Endometrial microvascular endothelial cells (primary cell): Measurements from ENCODE around the gene ZNF276. TPM values are rescaled to one million over a fixed set of nuclear protein-coding genes. Genes with fewer than 3 reads are reported as not detected.

ENCODE experiments used
- in situ Hi-C: cut with HindIII; loops from 2 replicates; pipeline ENCODE4 v1.10.0; 2017; ENCODE audit warnings: low sequenced_read_pairs, low pct_unique_long_range_greater_than_20kb; ENCODE audit errors: inconsistent ontology term
- total RNA-seq: library from RNA; depleted of rRNA; stranded (reverse); fragments of >200 nt; gene quantifications from one replicate; pipeline ENCODE4 v1.2.3, GENCODE V29; 2015; ENCODE audit errors: inconsistent ontology term

ZNF276 gene
- total RNA-seq, 1 donor from 2014 or later: 24.6 TPM

DNA sequence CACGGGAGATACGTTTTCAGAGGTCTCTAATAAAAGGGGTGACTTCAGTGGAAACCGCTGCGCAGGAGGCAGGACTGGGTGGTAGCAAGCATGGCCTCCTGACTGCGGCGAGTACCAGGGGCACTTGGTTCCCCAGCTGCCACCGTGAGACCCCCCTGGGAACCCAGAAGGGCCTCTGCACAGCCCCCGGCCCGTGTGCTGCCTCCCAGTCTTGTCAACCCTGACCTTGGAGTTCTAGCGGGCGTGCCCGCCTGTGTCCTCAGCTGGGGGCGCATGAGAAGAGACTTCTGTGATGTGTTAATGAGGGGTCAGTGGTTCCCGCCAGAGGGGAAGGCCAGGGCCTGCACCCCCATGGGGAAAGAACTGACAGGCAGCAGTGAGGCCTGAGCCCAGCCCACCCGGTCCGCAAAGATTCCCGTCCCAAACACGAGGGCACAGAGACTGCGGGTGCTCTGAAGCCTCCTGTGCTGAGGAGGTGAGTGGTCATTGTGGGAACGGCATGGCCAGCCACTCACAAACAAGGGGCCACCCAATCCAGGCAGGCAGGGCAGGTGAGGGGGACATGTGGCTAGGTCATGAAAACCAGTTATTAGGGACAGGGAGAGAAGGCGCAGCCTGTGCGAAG is 9.4 kb downstream of the ZNF276 start:
- in situ Hi-C loops: no loop called here

DNA sequence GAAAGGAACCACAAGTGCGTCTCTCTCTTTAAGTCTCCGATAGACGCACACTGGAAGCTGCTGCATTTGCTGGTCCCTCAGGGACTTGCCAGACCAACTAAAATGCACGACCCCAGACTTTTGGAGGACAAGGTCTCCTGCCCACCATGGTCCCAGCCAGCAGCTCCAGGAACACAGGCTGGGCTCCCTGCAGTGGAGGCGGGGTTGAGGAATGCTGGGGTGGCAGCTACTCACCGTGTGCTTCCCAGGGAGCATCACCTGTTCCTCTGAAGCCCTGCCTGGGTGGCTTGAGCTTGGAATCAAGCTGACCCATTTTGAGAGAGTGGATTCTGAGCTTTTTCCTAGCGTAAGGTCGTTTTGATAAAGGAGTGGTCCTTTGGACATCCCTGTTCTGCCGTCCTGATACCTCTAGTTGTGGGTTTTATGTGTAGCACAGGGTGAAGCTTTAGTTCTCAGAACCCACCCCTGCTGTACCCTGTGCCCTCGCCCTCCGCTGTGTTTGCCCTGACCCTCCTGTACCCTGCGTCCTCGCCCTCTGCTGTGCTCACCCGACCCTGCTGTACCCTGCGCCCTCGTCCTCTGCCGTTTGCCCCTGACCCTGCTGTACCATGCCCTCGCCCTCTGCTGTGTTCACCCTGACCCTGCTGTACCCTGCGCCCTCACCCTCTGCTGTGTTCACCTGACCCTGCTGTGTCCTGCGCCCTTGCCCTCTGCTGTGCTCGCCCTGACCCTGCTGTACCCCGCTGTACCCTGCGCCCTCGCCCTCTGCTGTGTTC is 11.0 kb downstream of the ZNF276 start:
- in situ Hi-C loops: no loop called here

GRCh38 chr16:89732918-89733242 is 11.5 kb downstream of the ZNF276 start:
- in situ Hi-C loops: no loop called here

DNA sequence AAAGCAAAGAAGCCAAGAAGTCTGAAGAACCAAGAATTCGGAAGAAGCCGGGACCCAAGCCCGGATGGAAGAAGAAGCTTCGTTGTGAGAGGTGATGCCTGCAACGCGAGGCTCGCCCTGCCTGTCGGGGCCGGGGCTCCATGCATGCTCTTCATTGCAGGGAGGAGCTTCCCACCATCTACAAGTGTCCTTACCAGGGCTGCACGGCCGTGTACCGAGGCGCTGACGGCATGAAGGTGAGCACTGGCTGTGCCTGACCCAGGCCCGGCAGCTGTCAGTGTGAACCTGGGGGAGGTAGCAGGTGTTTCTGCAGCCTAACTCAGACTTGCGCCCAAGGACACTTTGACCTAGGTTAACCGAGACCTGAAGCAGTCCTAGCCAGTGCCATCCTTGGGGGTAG is 12.0 kb downstream of the ZNF276 start:
- in situ Hi-C loops: no loop called here

DNA sequence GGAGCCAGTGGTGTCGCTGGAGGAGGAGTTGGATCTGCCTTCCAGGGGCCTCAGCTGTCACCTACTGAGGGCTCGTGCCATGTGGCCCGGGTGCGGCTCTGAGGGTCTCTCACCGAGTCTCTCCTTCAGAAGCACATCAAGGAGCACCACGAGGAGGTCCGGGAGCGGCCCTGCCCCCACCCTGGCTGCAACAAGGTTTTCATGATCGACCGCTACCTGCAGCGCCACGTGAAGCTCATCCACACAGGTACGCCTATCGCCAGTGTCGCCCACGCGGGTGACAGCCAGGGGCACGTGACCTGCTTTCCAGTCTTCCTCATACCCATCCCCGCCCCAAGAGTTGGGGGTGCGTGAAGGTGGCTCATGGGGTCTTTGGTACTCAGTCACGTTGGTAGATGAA is 12.5 kb downstream of the ZNF276 start:
- in situ Hi-C loops: no loop called here

DNA sequence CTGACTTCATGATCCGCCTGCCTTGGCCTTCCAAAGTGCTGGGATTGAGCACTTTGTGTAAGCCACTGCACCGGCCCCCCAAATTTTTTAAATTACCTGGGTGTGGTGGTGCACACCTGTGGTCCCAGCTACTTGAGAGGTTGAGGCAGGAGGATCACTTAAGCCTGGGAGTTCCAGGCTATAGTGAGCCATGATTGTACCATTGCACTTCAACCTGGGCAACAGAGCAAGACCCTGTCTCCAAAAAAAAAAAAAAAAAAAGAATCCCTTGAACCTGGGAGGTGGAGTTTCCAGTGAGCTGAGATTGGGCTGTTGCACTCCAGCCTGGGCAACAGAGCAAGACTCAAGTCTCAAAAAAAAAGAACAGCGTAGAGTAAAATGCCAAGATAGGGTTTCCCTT is 15.2 kb downstream of the ZNF276 start:
- in situ Hi-C loops: no loop called here

DNA sequence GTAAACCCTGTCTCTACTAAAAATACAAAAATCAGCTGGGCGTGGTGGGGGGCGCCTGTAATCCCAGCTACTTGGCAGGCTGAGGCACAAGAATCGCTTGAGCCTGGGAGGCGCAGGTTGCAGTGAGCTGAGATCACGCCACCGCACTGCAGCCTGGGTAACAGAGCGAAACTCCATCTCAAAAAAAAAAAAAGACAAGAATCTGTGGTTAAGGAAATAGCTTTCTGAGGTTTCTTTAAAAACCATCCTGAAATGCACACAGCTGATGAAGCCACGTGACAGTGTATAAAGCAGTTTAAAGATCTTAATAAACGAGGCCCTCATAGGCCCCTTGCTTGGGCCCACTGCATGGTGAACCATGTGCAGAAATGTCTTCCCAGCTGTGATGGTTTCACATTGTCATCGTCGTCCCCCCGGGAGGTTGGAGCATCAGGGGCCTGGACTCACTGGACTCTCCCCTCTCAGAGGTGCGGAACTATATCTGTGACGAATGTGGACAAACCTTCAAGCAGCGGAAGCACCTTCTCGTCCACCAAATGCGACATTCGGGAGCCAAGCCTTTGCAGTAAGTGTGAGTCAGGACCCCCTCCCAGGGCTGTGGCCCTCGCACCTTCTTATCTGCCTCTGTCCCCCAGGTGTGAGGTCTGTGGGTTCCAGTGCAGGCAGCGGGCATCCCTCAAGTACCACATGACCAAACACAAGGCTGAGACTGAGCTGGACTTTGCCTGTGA is 16.2 kb downstream of the ZNF276 start:
- in situ Hi-C loops: no loop called here

DNA sequence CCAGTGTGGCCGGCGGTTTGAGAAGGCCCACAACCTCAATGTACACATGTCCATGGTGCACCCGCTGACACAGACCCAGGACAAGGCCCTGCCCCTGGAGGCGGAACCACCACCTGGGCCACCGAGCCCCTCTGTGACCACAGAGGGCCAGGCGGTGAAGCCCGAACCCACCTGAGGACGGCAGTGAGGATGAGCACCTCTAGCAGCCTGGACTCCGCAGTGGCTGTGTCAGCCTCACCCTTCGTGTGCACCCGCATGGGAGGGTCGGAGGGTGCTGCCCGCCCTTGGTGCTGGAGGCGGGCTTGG is 16.7 kb downstream of the ZNF276 start:
- in situ Hi-C loops: no loop called here

DNA sequence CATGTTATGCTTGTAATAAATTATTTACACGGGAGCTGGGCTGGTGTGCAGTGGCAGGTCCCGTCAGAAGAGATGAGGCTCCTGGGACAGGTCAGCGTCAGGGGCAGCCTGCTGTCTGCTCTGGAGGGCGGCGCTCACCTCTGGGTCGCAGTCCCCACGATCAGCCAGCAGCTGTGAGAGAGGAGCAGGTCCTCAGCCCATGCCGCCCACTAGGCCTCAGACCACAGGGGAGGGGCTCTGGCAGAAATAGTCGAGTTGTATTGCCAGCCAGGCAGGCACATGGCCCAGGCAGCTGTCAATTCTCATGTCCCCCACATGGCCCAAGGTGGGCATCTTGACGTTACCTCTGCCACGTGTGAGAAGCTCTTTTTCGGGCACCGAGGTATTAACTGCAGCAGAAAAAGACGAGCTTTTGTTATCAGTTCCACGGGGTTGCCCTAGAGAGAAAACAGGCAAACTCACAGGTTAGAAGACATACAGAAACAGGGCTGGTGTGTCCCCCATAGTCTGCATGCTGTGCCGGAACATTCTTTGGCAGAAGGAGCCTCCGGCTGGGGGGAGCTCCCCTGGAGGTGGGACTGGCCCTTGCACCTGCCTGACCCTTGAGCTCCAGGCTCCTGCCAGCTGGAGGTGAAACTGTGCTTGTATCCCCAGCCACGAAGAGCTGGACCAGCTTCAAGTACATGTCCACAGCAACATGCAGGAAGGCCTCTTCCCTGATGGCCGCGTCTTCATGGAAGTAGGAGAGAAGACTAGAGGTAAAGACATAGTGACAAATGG is 17.4 kb downstream of the ZNF276 start:
- in situ Hi-C loops: no loop called here

DNA sequence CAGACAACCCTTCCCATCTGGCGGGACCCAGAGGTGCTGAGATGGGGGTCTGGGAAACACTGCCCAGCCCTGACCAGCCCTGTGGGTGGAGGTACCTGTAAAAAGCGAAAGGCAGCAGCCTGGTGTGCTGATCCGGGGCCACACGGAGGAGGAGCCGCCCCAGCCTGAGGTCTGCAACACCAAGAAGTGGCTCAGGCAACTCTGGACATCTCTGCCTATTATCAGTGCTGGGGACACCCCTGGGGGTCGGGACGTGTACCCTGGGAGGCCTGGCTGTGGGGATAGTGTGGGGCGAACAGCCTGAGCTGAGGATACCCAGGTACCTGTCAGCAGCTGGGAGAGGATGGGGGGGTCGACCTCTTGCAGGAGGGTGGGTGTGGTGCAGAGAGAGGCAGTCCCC is 18.0 kb downstream of the ZNF276 start:
- in situ Hi-C loops: no loop called here

DNA sequence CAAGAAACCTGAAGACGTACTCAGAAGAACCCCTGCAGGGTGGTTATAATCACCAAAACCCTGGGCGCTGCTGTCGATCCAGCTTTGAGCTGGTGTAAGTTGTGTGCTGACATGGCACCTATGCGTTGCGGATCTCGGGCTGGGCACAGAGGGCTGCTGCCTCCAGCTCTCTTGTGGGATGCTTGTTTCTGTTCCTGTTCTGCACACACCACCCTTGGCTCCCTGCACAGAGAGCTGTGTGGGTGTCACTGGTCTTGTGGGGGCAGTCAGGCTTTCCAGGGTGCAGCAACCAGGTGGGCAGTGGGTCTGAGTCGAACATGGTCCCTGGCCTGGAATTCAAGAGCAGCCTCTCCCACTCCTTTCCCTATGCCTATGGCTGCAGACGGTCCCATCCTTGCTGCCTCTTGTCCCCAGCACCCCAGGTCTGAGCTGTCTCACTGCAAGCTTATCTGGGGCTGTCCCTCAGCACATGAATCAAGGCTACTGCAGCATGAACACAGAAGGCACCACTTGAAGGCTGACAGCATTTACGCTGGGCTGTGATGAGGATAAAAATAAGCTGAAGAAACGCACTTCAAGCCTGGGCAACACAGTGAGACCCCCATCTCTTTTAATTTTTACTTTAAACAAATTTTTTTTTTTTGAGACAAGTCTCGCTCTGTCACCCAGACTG is 20.1 kb downstream of the ZNF276 start:
- in situ Hi-C loops: no loop called here

- in situ Hi-C loops: no loop called here
Observed at GRCh38 chr16:89742948-89743347, 21.6 kb downstream of the ZNF276 start.

DNA sequence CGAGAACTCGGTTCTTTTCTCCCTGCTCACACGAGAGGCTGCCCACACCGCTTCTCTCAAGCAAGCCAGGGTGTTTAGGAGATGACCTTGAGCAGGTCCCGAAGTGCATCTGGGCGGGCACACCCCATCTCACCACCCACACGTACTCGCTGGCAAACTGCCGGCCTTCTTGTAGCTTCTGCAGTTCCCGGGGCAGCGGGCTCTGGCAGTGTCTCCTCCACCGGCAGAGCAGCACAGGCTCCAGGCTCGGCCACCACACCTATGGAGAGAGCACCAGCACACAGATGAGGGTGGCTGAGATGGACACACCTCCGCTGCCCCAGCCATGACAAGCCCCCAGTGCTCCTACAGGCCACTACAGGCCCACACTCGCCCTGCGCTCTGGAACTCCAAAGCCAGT is 23.5 kb downstream of the ZNF276 start:
- in situ Hi-C loops: no loop called here

DNA sequence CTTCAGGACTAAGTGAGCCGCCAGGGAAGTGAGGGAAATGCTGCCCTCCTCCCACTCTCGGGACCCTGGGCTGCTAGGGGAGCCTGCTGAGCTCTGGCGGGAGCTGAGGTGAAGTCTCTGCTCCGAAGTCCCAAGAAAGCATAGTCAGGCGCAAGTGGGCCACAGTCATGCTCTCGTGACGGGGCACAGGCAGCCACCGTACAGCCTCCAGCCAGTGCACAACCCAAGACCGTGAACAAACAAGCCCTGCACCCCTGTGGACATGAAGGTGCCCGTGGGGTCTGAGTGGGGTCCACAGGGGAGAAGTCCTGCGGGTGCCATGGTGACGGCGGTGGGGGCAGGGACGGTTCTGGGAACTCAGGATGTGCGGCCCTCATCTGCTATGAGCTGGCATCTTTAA is 24.7 kb downstream of the ZNF276 start:
- in situ Hi-C loops: no loop called here

- in situ Hi-C loops: no loop called here
Observed at GRCh38 chr16:89748076-89748475, 26.7 kb downstream of the ZNF276 start.

- in situ Hi-C loops: no loop called here
Observed at GRCh38 chr16:89748921-89749320, 27.6 kb downstream of the ZNF276 start.

DNA sequence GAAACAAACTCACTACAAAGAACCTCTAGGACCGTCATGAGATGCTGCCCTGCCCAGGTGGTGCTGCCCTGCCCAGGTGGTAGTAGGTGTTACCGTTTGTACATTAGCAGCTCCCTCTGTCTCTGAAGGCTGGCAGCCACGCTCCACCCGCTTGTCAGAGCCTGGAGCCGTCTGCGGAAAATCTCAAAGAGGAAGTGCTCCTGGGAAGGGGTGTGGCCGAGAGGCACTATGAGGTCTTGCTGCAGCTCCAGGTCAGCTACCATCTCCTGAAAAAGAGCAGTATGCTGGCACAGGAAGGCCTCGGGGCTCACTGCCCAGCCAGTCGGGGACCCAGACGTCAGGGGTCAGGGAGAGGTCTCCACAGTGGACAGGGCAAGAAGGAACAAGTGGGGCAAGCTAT is 28.3 kb downstream of the ZNF276 start:
- in situ Hi-C loops: no loop called here

DNA sequence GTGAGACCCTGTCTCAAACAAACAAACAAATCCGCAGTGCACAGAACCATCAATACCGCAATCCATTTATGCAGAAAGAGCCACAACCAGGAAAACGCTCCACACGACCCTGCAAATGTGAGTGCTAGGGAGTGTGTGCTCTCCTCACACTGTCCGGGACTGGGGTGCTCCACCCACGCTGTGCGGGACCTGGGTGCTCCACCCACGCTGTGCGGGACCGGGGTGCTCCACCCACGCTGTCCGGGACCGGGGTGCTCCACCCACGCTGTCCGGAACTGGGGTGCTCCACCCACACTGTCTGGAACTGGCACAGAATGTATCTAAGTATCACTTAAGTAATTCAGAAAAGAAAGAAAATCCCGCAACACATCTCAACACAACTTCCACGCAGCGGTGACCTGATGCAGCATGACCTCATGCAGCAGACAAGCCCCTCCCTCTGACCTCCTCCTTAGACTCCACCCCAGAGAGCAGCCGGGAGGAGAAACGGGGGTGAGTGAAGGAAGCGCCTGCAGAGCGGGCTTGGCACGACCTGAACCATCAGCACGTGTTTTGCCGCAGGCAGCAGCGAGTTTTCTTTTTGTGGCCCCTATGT is 38.5 kb downstream of the ZNF276 start:
- in situ Hi-C loops: no loop called here
